Upper lobe of right lung (tissue), 1 donor: ENCODE measurements around the gene LPP. TPM values are rescaled to one million over a fixed set of nuclear protein-coding genes. Genes with fewer than 3 reads are reported as not detected.

Experiments used
- ATAC-seq: fragments of 200-7000 bp; cut with Tn5 transposase; one replicate; pipeline ENCODE4 v1.9.1; 2020; ENCODE audit warnings: mild to moderate bottlenecking, moderate library complexity
- DNase-seq: peaks from one replicate; pipeline ENCODE4 v3.0.0-alpha.2; 2020
- H3K27ac ChIP-seq: fragments of 200-600 bp; one replicate; pipeline ENCODE4 v1.8.0; 2022
- H3K27me3 ChIP-seq: fragments of 200-600 bp; one replicate; pipeline ENCODE4 v1.8.0; 2022; ENCODE audit warnings: mild to moderate bottlenecking
- H3K36me3 ChIP-seq: fragments of 200-600 bp; one replicate; pipeline ENCODE4 v1.8.0; 2022
- H3K4me1 ChIP-seq: fragments of 200-600 bp; one replicate; pipeline ENCODE4 v1.8.0; 2022
- H3K4me3 ChIP-seq: fragments of 200-600 bp; one replicate; pipeline ENCODE4 v1.8.0; 2022; ENCODE audit warnings: mild to moderate bottlenecking
- H3K9me3 ChIP-seq: fragments of 200-600 bp; one replicate; pipeline ENCODE4 v1.8.0; 2022
- CTCF ChIP-seq: fragments of 200-600 bp; IDR thresholded peaks from one replicate; pipeline ENCODE4 v1.8.0; 2022; ENCODE audit warnings: antibody characterized with exemption
- intact Hi-C: fragments of 100-400 bp; cut with DNase I; formaldehyde crosslinking; loops from one replicate; pipeline ENCODE4 v1.11.0; 2022
- total RNA-seq: library from RNA; stranded (reverse); fragmentation: NEBNext Ultra II Directional; extraction: Animal tissue kit (Norgen Biotek cat#: 25700); gene quantifications from one replicate; pipeline ENCODE4 v1.2.1, GENCODE V29; 2021
- donor health status: DM: no; HTN: yes; CAD: no; lungs with severe emphysema.

Gene LPP
- total RNA-seq, 1 donor from 2014 or later, result 191 TPM

- no peak overlapping the region for H3K27ac ChIP-seq
- ATAC-seq, result no peak
- peaks cover 9% of the 10 kb centered on the region for H3K36me3 ChIP-seq
- H3K27me3 ChIP-seq, result no peaks in the 10 kb centered on the region
- TF ChIP-seq CTCF, result no peak
- intact Hi-C loops, result no loop called here
- no peaks in the 10 kb centered on the region for H3K9me3 ChIP-seq
- no peak for DNase-seq
- peaks cover 33% of the 10 kb centered on the region for H3K4me1 ChIP-seq
- H3K4me3 ChIP-seq, result no peak overlapping the region
Measured at GRCh38 chr3:188184649-188185048, 30.7 kb downstream of the LPP start.

GRCh38 chr3:188185717-188186251 lies 31.8 kb downstream of the LPP start:
- H3K4me1 ChIP-seq, result peaks cover 22% of the 10 kb centered on the region
- DNase-seq (no peak), ATAC-seq (peak; percentile 77)
- intact Hi-C loops, result no loop called here
- H3K27ac ChIP-seq, result peak overlapping the region; percentile 26
- H3K9me3 ChIP-seq, result no peaks in the 10 kb centered on the region
- H3K36me3 ChIP-seq, result peaks cover 9% of the 10 kb centered on the region
- TF ChIP-seq CTCF, result no peak
- H3K27me3 ChIP-seq, result no peaks in the 10 kb centered on the region
- no peak overlapping the region for H3K4me3 ChIP-seq

GRCh38 chr3:188187053-188187452 lies 33.1 kb downstream of the LPP start:
- no peak overlapping the region for H3K4me3 ChIP-seq
- no peaks in the 10 kb centered on the region for H3K9me3 ChIP-seq
- no peak overlapping the region for H3K27ac ChIP-seq
- ATAC-seq (peak; percentile 48), DNase-seq (no peak)
- H3K36me3 ChIP-seq, result peaks cover 8% of the 10 kb centered on the region
- intact Hi-C loops, result no loop called here
- H3K4me1 ChIP-seq, result peaks cover 22% of the 10 kb centered on the region
- no peak for TF ChIP-seq CTCF
- no peaks in the 10 kb centered on the region for H3K27me3 ChIP-seq

GRCh38 chr3:188188911-188189310 lies 35.0 kb downstream of the LPP start:
- ATAC-seq (no peak), DNase-seq (no peak)
- no peak overlapping the region for H3K4me3 ChIP-seq
- no peaks in the 10 kb centered on the region for H3K27me3 ChIP-seq
- no peak for TF ChIP-seq CTCF
- intact Hi-C loops, result no loop called here
- peaks cover 4% of the 10 kb centered on the region for H3K36me3 ChIP-seq
- H3K27ac ChIP-seq, result no peak overlapping the region
- peaks cover 22% of the 10 kb centered on the region for H3K4me1 ChIP-seq
- no peaks in the 10 kb centered on the region for H3K9me3 ChIP-seq

- Histone ChIP-seq H3K9me3 (no peaks in the 10 kb centered on the region), H3K4me1 (peaks cover 12% of the 10 kb centered on the region), H3K36me3 (peaks cover 4% of the 10 kb centered on the region), H3K27ac (no peak overlapping the region), H3K4me3 (no peak overlapping the region), H3K27me3 (no peaks in the 10 kb centered on the region)
- intact Hi-C loops, result no loop called here
- TF ChIP-seq CTCF, result no peak
- ATAC-seq, result no peak
- no peak for DNase-seq
Measured at GRCh38 chr3:188191460-188191859, 37.5 kb downstream of the LPP start.

- DNase-seq (no peak), ATAC-seq (no peak)
- no peak overlapping the region for H3K27ac ChIP-seq
Measured at GRCh38 chr3:188192034-188192433, 38.1 kb downstream of the LPP start.

More at GRCh38 chr3:188192034-188192433, 38.1 kb downstream of the LPP start:
- no peaks in the 10 kb centered on the region for H3K27me3 ChIP-seq
- H3K9me3 ChIP-seq, result no peaks in the 10 kb centered on the region
- H3K36me3 ChIP-seq, result peaks cover 4% of the 10 kb centered on the region
- peaks cover 6% of the 10 kb centered on the region for H3K4me1 ChIP-seq
- H3K4me3 ChIP-seq, result no peak overlapping the region
- no peak for TF ChIP-seq CTCF
- intact Hi-C loops, result no loop called here
